Measurements from ENCODE around the gene SLC25A11. TPM values are rescaled to one million over a fixed set of nuclear protein-coding genes. Genes with fewer than 3 reads are reported as not detected.
"Not testable (repeated sequence)": the region's sequence is repeated elsewhere in the genome, so short reads cannot be mapped to it uniquely, and the experiment has no call there.

SLC25A11 gene
- total RNA-seq, 1 donor from 2014 or later = 35.3 TPM

GRCh38 chr17:4921320-4921719 is 18.5 kb downstream of the SLC25A11 start:
- intact Hi-C loops (cut with micrococcal nuclease) = no loop called here
- CTCF ChIA-PET = no interaction called here
- Mint-ChIP-seq H3K27me3 (no peaks in the 10 kb centered on the region), H3K4me3 (no peak overlapping the region), H3K4me1 (no peaks in the 10 kb centered on the region), H3K36me3 (ENCODE audit: low read depth) (no peaks in the 10 kb centered on the region), H3K27ac (no peak overlapping the region), H3K9me3 (no peaks in the 10 kb centered on the region)
- DNase-seq = no peak
- ATAC-seq (ENCODE audit: low read depth) = no peak
- TF ChIP-seq CTCF (IDR thresholded peaks at IDR 0.05) = no peak
- POLR2A ChIA-PET = no interaction called here

GRCh38 chr17:4920351-4921048 is 19.3 kb downstream of the SLC25A11 start:
- POLR2A ChIA-PET = interaction anchor here (0.5 to 0.7 kb wide), 2 partner anchors 110 to 142 kb away, joined by 3 to 4 read pairs; no protein-coding TSS in a partner anchor

GRCh38 chr17:4919511-4920047 is 20.3 kb downstream of the SLC25A11 start:
- Mint-ChIP-seq H3K4me3 (no peak overlapping the region), H3K27ac (no peak overlapping the region), H3K9me3 (no peaks in the 10 kb centered on the region), H3K4me1 (no peaks in the 10 kb centered on the region), H3K27me3 (no peaks in the 10 kb centered on the region), H3K36me3 (ENCODE audit: low read depth) (no peaks in the 10 kb centered on the region)
- DNase-seq = no peak
- intact Hi-C loops (cut with micrococcal nuclease) = no loop called here
- no peak for TF ChIP-seq CTCF (IDR thresholded peaks at IDR 0.05)
- ChIA-PET POLR2A (interaction anchor here (0.7 kb wide), 1 partner anchor 111 kb away, joined by 4 read pairs; no protein-coding TSS in a partner anchor), CTCF (interaction anchor here (1.1 kb wide), 1 partner anchor 16 kb away, joined by 3 read pairs; no protein-coding TSS in a partner anchor)
- no peak for ATAC-seq (ENCODE audit: low read depth)

More at GRCh38 chr17:4920351-4921048, 19.3 kb downstream of the SLC25A11 start:
- intact Hi-C loops (cut with micrococcal nuclease) = no loop called here
- Mint-ChIP-seq H3K9me3 (no peaks in the 10 kb centered on the region), H3K27me3 (no peaks in the 10 kb centered on the region), H3K4me1 (no peaks in the 10 kb centered on the region), H3K4me3 (no peak overlapping the region), H3K36me3 (ENCODE audit: low read depth) (no peaks in the 10 kb centered on the region), H3K27ac (no peak overlapping the region)
- DNase-seq (no peak), ATAC-seq (ENCODE audit: low read depth) (no peak)
- no peak for TF ChIP-seq CTCF (IDR thresholded peaks at IDR 0.05)
- CTCF ChIA-PET = interaction anchor here (1.1 kb wide), 1 partner anchor 16 kb away, joined by 3 read pairs; no protein-coding TSS in a partner anchor

GRCh38 chr17:4914551-4914950 is 25.3 kb downstream of the SLC25A11 start:
- H3K9me3 Mint-ChIP-seq; CTCF ChIA-PET; ATAC-seq (ENCODE audit: low read depth); DNase-seq; H3K4me1 Mint-ChIP-seq; H3K4me3 Mint-ChIP-seq; POLR2A ChIA-PET; H3K36me3 Mint-ChIP-seq (ENCODE audit: low read depth); H3K27me3 Mint-ChIP-seq; H3K27ac Mint-ChIP-seq; intact Hi-C loops (cut with micrococcal nuclease): not testable (repeated sequence)

GRCh38 chr17:4913994-4914393 is 25.9 kb downstream of the SLC25A11 start:
- no peak overlapping the region for H3K27ac Mint-ChIP-seq
- ChIA-PET POLR2A (interaction anchor here (0.5 to 0.7 kb wide), 2 partner anchors 130 to 543 kb away, joined by 3 read pairs; no protein-coding TSS in a partner anchor), CTCF (no interaction called here)
- H3K36me3 Mint-ChIP-seq (ENCODE audit: low read depth) = no peaks in the 10 kb centered on the region
- no peak for DNase-seq
- H3K9me3 Mint-ChIP-seq = no peaks in the 10 kb centered on the region
- H3K27me3 Mint-ChIP-seq = no peaks in the 10 kb centered on the region
- H3K4me1 Mint-ChIP-seq = no peaks in the 10 kb centered on the region
- ATAC-seq (ENCODE audit: low read depth) = no peak
- intact Hi-C loops (cut with micrococcal nuclease) = no loop called here
- H3K4me3 Mint-ChIP-seq = no peak overlapping the region
- no peak for TF ChIP-seq CTCF (IDR thresholded peaks at IDR 0.05)

Measured in activated B cell treated with CpG ODN at 0.5 μM for 24 hours (primary cell).